CD4-positive, alpha-beta T cell treated with Interleukin-21 for 1 hour (primary cell): ENCODE results near the gene APOL6.
A peak's percentile ranks its signal among the peaks of the same experiment; 100 is the strongest.
"Not testable (repeated sequence)": the region's sequence is repeated elsewhere in the genome, so short reads cannot be mapped to it uniquely, and the experiment has no call there.

Source experiments
- DNase-seq: peaks from one replicate; pipeline ENCODE4 v3.0.0-alpha.2; 2020

Gene APOL6

GRCh38 chr22:35638410-35638809, 9.8 kb upstream of the APOL6 start:
- no peak for DNase-seq

GRCh38 chr22:35641494-35642120, 6.6 kb upstream of the APOL6 start:
- no peak for DNase-seq

- DNase-seq = no peak
These were observed 5.9 kb upstream of the APOL6 start for GRCh38 chr22:35642305-35642741.

GRCh38 chr22:35643991-35644390, 4.3 kb upstream of the APOL6 start:
- DNase-seq = no peak

GRCh38 chr22:35645646-35646045, 2.6 kb upstream of the APOL6 start:
- DNase-seq = no peak

- no peak for DNase-seq
These were observed 844 bp downstream of the APOL6 start for GRCh38 chr22:35649026-35649553.

GRCh38 chr22:35649636-35650250, 1.5 kb downstream of the APOL6 start:
- DNase-seq = no peak

GRCh38 chr22:35651085-35651484, 2.8 kb downstream of the APOL6 start:
- no peak for DNase-seq

GRCh38 chr22:35653824-35654223, 5.6 kb downstream of the APOL6 start:
- no peak for DNase-seq

- DNase-seq = no peak
These were observed 8.1 kb downstream of the APOL6 start for GRCh38 chr22:35656284-35656752.

GRCh38 chr22:35657571-35658312, 9.5 kb downstream of the APOL6 start:
- DNase-seq = no peak

GRCh38 chr22:35660291-35661127, 12.3 kb downstream of the APOL6 start:
- DNase-seq = peak; percentile 84

GRCh38 chr22:35661464-35661863, 13.2 kb downstream of the APOL6 start:
- DNase-seq = no peak

GRCh38 chr22:35662914-35663313, 14.7 kb downstream of the APOL6 start:
- no peak for DNase-seq

GRCh38 chr22:35663371-35663770, 15.1 kb downstream of the APOL6 start:
- DNase-seq = no peak

- DNase-seq = no peak
These were observed 16.8 kb downstream of the APOL6 start for GRCh38 chr22:35664955-35665587.

- DNase-seq = not testable (repeated sequence)
These were observed 18.5 kb downstream of the APOL6 start for GRCh38 chr22:35666699-35667098.

GRCh38 chr22:35674335-35674734, 26.1 kb downstream of the APOL6 start:
- no peak for DNase-seq

GRCh38 chr22:35676065-35676464, 27.8 kb downstream of the APOL6 start:
- DNase-seq = not testable (repeated sequence)

GRCh38 chr22:35677460-35678187, 29.4 kb downstream of the APOL6 start:
- DNase-seq = no peak

- no peak for DNase-seq
These were observed 30.6 kb downstream of the APOL6 start for GRCh38 chr22:35678836-35679235.

GRCh38 chr22:35679492-35679891, 31.2 kb downstream of the APOL6 start:
- DNase-seq = not testable (repeated sequence)
